Osteoblast (primary cell): ENCODE data around the gene SNRNP40. TPM values are rescaled to one million over a fixed set of nuclear protein-coding genes. Genes with fewer than 3 reads are reported as not detected.
A peak's percentile ranks its signal among the peaks of the same experiment; 100 is the strongest.

Experiments used
- DNase-seq: peaks from one replicate; pipeline ENCODE4 v3.0.0; 2011; ENCODE audit warnings: low spot score, mixed read lengths; ENCODE audit not compliant: insufficient read length; ENCODE audit errors: missing footprints
- H2AFZ ChIP-seq: 2 replicates; pipeline ENCODE4 v1.6.0; 2011; ENCODE audit warnings: mild to moderate bottlenecking, low read length
- H3K27ac ChIP-seq: 2 replicates; pipeline ENCODE4 v1.5.1; 2011; ENCODE audit warnings: mild to moderate bottlenecking, low read depth, low read length, moderate library complexity
- H3K27me3 ChIP-seq: 2 replicates; pipeline ENCODE4 v1.6.0; 2012; ENCODE audit warnings: mild to moderate bottlenecking, control low read depth, inconsistent platforms, low read length, moderate library complexity; ENCODE audit not compliant: insufficient read depth
- H3K36me3 ChIP-seq: 2 replicates; pipeline ENCODE4 v1.5.1; 2011; ENCODE audit warnings: mild to moderate bottlenecking, low read length, control low read depth, moderate library complexity; ENCODE audit not compliant: insufficient read depth
- H3K4me1 ChIP-seq: 2 replicates; pipeline ENCODE4 v1.5.1; 2011; ENCODE audit warnings: mild to moderate bottlenecking, low read length, control low read depth, moderate library complexity; ENCODE audit not compliant: insufficient read depth
- H3K4me2 ChIP-seq: 2 replicates; pipeline ENCODE4 v1.6.0; 2011; ENCODE audit warnings: mild to moderate bottlenecking, low read length; ENCODE audit not compliant: insufficient read depth
- H3K4me3 ChIP-seq: fragments of 200-600 bp; sonication (generic); 3 replicates; pipeline ENCODE4 v1.5.1; 2012; ENCODE audit warnings: mild to moderate bottlenecking, low read length, inconsistent platforms; ENCODE audit not compliant: insufficient read depth
- H3K79me2 ChIP-seq: 2 replicates; pipeline ENCODE4 v1.6.0; 2012; ENCODE audit warnings: mild to moderate bottlenecking, low read length, control low read depth, inconsistent platforms; ENCODE audit not compliant: insufficient read depth
- H3K9me3 ChIP-seq: 2 replicates; pipeline ENCODE4 v1.5.1; 2011; ENCODE audit warnings: low read depth, low read length, control low read depth
- H4K20me1 ChIP-seq: 2 replicates; pipeline ENCODE4 v1.6.0; 2012; ENCODE audit warnings: mild to moderate bottlenecking, low read length, control low read depth; ENCODE audit not compliant: insufficient read depth
- CTCF ChIP-seq: IDR thresholded peaks from 2 replicates; pipeline ENCODE4 v1.5.1; 2011; ENCODE audit warnings: mild to moderate bottlenecking, low read depth, low read length, moderate library complexity; ENCODE audit errors: extremely low read depth
- total RNA-seq: library from RNA; depleted of rRNA; stranded (reverse); fragments of >200 nt; gene quantifications from 2 replicates; pipeline ENCODE4 v1.2.3, GENCODE V29; 2012

Gene SNRNP40
- total RNA-seq, 1 donor, result 78.2 TPM

GRCh38 chr1:31335007-31335406 is 38.4 kb upstream of the SNRNP40 start:
- no peaks in the 10 kb centered on the region for H3K4me1 ChIP-seq
- no peaks in the 10 kb centered on the region for H3K79me2 ChIP-seq
- no peak overlapping the region for H3K4me2 ChIP-seq
- H4K20me1 ChIP-seq, result no peaks in the 10 kb centered on the region
- peak; percentile 43 for DNase-seq
- no peak overlapping the region for H3K27ac ChIP-seq
- H3K4me3 ChIP-seq, result no peak overlapping the region
- H2AFZ ChIP-seq, result no peak overlapping the region
- TF ChIP-seq CTCF, result peak; percentile 58
- no peaks in the 10 kb centered on the region for H3K27me3 ChIP-seq
- no peaks in the 10 kb centered on the region for H3K9me3 ChIP-seq
- H3K36me3 ChIP-seq, result peaks cover 15% of the 10 kb centered on the region

- no peak for DNase-seq
- Histone ChIP-seq H2AFZ (no peak overlapping the region), H3K79me2 (no peaks in the 10 kb centered on the region), H4K20me1 (peaks cover 2% of the 10 kb centered on the region), H3K36me3 (peaks cover 5% of the 10 kb centered on the region), H3K27me3 (no peaks in the 10 kb centered on the region), H3K4me2 (no peak overlapping the region), H3K4me3 (no peak overlapping the region), H3K27ac (no peak overlapping the region), H3K9me3 (no peaks in the 10 kb centered on the region), H3K4me1 (no peaks in the 10 kb centered on the region)
- TF ChIP-seq CTCF, result no peak
These were observed 30.8 kb upstream of the SNRNP40 start for GRCh38 chr1:31327381-31327780.

GRCh38 chr1:31326461-31326860 is 29.9 kb upstream of the SNRNP40 start:
- Histone ChIP-seq H2AFZ (no peak overlapping the region), H3K9me3 (no peaks in the 10 kb centered on the region), H3K79me2 (no peaks in the 10 kb centered on the region), H4K20me1 (peaks cover 2% of the 10 kb centered on the region), H3K4me1 (no peaks in the 10 kb centered on the region), H3K27ac (no peak overlapping the region), H3K4me2 (no peak overlapping the region), H3K27me3 (no peaks in the 10 kb centered on the region), H3K36me3 (peaks cover 5% of the 10 kb centered on the region), H3K4me3 (no peak overlapping the region)
- no peak for TF ChIP-seq CTCF
- DNase-seq, result no peak

- no peak for DNase-seq
These were observed 28.4 kb upstream of the SNRNP40 start for GRCh38 chr1:31324992-31325391.

More at GRCh38 chr1:31324992-31325391, 28.4 kb upstream of the SNRNP40 start:
- H2AFZ ChIP-seq, result no peak overlapping the region
- peaks cover 2% of the 10 kb centered on the region for H4K20me1 ChIP-seq
- no peak overlapping the region for H3K4me2 ChIP-seq
- H3K9me3 ChIP-seq, result no peaks in the 10 kb centered on the region
- peaks cover 5% of the 10 kb centered on the region for H3K36me3 ChIP-seq
- H3K4me3 ChIP-seq, result no peak overlapping the region
- no peak for TF ChIP-seq CTCF
- H3K27ac ChIP-seq, result no peak overlapping the region
- H3K4me1 ChIP-seq, result no peaks in the 10 kb centered on the region
- H3K27me3 ChIP-seq, result no peaks in the 10 kb centered on the region
- no peaks in the 10 kb centered on the region for H3K79me2 ChIP-seq
